Jurkat, Clone E6-1 (cell line): Measurements from ENCODE around the gene SYT17. TPM values are rescaled to one million over a fixed set of nuclear protein-coding genes. Genes with fewer than 3 reads are reported as not detected.
A peak's percentile ranks its signal among the peaks of the same experiment; 100 is the strongest.

ENCODE experiments used
- DNase-seq: peaks from one replicate; pipeline ENCODE4 v3.0.0-alpha.2; 2011; ENCODE audit warnings: low read depth, low spot score
- H3K4me3 ChIP-seq: 2 replicates; pipeline ENCODE4 v1.5.1; 2011; ENCODE audit warnings: mild to moderate bottlenecking, low read length, control low read depth, moderate library complexity
- polyA plus RNA-seq: library from polyadenylated mRNA; unstranded; fragments of >200 nt; gene quantifications from one replicate; pipeline ENCODE4 v1.2.1, GENCODE V29; 2012; ENCODE audit warnings: missing spikeins; ENCODE audit not compliant: insufficient read length, insufficient read depth

The SYT17 gene, protein sequence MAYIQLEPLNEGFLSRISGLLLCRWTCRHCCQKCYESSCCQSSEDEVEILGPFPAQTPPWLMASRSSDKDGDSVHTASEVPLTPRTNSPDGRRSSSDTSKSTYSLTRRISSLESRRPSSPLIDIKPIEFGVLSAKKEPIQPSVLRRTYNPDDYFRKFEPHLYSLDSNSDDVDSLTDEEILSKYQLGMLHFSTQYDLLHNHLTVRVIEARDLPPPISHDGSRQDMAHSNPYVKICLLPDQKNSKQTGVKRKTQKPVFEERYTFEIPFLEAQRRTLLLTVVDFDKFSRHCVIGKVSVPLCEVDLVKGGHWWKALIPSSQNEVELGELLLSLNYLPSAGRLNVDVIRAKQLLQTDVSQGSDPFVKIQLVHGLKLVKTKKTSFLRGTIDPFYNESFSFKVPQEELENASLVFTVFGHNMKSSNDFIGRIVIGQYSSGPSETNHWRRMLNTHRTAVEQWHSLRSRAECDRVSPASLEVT
- not detected for polyA plus RNA-seq

DNA sequence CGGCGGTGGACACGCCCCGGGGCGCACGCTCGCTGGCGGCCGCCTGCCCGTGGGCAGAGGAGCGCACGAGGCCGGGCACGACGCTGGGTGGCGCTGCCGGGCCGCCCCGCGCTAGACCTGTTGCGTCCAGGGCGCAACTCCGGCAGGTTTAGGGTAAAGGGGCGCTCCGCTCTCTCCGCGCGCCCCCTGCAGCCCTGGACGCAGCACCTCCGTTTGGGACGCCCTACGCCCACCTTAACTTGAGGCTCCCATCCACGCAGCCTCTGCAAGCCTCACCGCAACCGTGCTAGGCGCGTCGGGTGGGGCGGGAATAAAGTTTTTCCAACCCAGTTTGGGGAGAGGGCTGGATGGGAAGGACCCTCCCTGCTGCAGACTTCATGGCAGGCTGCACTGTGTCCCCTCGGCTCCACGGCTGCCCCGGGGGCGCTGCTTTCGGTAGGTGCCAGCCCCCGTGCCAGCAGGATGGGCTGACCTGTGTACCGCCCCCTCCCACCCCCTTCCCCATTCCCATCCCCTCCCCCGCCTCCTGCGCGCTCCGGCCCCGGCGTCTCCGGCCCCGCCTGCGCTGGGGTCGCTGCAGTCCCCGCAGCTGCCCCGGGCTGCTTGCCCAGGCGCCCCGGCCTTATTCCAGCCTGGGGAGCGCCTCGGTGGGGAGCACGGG lies at the start of gene SYT17:
TSS of gene SYT17 (plus strand) at position 531 of the 661 bp plus-strand sequence. CDS start 407 bp downstream, outside the sequence.
- H3K4me3 ChIP-seq, result no peak within 1 kb of the TSS
- no peak for DNase-seq

DNA sequence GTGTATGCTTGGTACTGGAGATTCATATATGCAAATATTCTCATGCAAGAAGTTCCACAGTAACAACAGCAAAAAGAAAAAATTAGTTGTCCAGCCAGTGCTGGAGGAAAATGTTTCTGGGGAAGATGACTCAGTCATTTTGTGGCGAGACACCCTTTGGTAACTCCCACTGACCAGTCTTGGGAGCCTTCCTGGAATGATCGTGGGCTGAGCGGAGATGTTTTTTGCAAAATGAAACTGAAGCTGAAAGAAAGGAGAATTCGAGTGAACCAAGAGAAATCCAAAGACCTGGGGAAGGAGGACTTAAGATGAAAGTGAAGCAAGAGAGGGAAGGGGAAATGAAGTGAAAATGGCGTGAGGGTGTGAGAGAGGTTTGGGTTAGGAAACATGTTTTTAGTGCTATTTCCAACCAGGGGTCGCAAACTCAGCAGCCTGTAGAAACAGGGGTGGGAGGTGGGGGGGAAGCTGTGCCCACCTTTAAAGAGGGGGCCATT lies 49.1 kb upstream of the SYT17 start:
- no peak for DNase-seq
- no peak overlapping the region for H3K4me3 ChIP-seq

DNA sequence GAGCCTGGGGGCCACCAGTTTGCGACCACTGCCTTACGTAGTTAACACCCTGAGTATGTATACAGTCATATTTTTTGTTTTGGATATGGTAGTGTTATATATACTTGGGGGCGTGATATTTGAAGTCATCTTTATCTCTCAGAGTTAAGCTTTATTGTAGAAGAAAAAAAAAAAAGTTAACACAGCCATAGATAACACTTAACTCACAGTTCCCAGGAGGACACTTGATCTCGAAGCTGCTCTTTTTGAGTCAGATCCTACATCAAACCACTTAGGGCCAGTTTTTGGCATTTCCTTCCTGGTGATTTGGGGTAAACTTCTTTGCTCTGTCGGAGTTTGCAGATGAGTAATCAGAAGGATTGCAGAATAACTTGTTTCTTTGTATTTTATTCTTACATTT lies 48.5 kb upstream of the SYT17 start:
- DNase-seq, result no peak
- no peak overlapping the region for H3K4me3 ChIP-seq

DNA sequence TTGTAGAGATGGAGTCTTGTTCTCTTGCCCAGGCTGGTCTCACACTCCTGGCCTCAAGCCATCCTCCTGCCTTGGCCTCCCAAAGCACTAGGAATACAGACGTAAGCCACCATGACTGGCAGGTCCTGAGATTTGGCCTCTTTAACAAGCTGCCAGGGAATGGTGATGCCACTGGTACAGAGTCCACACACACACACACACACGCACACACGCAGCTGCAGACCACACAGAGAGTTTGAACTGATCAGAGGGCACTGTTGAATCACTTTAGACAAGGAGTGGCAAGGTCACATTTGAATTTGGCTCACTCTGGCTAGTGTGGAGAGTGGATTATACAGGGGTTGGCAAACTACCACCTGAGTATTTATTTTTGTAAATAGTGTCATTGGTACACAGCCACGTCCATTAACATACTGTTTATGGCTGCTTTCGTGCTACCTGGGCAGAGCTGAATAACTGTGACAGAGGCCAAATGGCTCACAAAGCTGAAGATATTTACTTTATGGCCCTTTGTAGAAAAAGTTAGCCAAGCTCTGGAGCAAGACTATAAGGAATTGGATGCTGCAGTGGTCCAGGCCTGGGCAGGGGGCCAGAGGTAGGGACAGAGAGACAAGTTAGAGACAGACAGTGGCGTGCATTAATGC lies 44.4 kb upstream of the SYT17 start:
- H3K4me3 ChIP-seq, result no peak overlapping the region
- DNase-seq, result no peak

DNA sequence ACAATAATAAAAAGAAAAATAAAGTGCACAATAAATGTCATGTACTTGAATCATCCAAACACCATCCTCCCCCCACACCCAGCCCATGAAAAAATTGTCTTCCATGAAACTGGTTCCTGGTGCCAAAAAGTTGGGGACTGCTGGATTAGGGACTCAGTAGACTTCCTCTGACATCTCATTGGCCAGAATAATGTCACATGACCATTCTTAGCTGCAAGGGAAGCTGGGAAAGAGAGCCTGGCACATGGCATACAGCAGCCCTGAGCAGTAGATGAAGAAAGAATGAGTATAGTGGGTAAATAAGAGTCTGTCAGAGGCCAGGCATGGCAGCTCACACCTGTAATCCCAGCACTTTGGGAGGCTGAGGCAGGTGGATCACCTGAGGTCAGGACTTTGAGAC lies 41.7 kb upstream of the SYT17 start:
- no peak for DNase-seq

DNA sequence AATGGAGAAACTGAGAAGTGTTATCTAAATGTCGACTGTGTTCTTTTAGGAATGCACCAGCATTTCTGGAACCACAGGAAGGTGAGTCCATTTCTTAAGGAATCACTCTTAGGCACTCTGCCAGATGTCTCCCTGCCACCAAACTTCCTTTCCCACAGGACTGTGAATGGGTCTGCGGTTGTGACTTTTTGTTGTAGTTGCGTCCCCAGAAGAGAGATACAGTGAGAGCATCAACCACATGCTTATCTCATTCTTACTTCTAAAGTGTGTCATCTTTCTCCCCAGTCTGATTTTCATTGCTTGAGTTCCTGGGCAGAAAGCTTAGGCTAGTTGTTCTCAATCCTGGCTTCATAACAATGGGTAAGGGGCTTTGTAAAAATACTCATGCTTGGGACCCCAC lies 40.8 kb upstream of the SYT17 start:
- H3K4me3 ChIP-seq, result no peak overlapping the region
- peak; percentile 73 for DNase-seq

More for the DNA sequence above, 41.7 kb upstream of the SYT17 start:
- H3K4me3 ChIP-seq, result no peak overlapping the region

DNA sequence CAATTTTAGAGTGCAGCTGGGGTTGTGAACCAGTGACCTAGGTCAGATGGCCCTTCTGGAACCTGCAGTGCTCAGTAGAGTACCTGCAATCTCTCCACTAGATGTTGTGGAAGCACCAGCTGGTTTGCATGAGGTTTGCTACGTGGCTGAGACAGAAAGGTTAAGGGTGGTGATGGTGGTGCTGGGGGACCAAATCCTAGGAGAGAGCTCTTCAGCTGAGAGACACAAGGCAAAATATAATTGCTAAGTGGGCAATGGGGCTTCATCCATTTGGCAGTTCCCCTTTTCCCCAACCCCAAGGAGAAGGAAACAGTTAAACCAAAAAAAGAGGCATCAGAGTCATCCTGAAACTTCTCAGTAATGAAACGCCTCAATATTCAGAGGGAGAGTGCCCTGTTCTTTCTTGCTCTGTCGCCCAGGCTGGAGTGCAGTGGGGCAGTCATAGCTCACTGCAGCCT lies 40.3 kb upstream of the SYT17 start:
- no peak for DNase-seq
- H3K4me3 ChIP-seq, result no peak overlapping the region

DNA sequence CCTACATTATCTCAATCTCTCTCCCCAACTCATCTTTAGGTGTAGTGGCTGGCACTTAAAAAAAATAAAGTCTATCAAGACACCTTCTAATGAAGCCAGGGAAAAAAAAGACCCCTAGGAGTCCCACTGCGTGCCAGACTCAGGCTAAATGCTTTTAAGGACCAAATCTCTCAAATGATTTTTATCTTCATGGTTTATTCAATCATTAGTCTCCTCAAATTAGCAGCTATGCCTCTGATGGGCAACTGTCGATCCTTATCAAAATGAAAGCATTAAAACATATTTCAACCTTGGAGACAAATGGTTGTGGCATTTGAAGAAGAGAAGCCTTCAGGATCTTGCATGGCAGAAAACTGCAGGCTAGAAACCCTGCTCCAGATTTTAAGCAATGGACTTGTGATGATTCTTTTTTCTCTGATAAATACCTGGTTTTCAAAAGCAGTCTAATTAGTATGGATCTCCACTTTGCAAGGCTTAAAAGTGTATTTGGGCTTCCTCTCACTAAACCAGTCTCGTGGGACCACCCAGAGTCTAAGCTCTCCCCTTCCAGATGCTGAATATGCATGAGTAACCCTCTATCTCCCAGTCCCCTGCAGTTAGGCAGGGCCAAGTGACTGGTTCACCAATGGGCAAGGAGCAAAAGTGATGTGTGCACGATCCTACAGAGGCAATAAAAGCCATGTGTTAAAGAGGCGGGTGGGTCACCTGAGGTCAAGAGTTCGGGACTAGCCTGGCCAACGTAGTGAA lies 39.4 kb upstream of the SYT17 start:
- DNase-seq, result no peak

DNA sequence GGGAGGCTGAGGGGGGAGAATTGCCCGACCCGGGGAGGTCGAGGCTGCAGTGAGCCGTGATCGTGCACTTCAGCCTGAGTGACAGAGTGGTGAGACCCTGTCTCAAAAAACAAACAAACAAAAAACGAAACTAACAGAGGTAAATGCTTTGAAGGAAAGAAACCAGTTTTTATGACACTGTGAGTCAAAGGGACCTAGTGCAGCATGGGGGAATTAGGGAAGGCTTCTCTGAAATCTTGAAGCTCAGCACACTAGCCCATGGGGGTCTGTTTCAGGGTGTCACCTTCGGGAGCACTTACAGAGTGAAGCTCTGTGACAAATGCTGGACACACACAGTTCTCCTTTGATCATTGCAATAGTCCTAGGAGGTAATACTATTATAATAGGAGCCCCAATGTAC lies 37.7 kb upstream of the SYT17 start:
- no peak for DNase-seq

More for the DNA sequence above, 39.4 kb upstream of the SYT17 start:
- H3K4me3 ChIP-seq, result no peak overlapping the region

DNA sequence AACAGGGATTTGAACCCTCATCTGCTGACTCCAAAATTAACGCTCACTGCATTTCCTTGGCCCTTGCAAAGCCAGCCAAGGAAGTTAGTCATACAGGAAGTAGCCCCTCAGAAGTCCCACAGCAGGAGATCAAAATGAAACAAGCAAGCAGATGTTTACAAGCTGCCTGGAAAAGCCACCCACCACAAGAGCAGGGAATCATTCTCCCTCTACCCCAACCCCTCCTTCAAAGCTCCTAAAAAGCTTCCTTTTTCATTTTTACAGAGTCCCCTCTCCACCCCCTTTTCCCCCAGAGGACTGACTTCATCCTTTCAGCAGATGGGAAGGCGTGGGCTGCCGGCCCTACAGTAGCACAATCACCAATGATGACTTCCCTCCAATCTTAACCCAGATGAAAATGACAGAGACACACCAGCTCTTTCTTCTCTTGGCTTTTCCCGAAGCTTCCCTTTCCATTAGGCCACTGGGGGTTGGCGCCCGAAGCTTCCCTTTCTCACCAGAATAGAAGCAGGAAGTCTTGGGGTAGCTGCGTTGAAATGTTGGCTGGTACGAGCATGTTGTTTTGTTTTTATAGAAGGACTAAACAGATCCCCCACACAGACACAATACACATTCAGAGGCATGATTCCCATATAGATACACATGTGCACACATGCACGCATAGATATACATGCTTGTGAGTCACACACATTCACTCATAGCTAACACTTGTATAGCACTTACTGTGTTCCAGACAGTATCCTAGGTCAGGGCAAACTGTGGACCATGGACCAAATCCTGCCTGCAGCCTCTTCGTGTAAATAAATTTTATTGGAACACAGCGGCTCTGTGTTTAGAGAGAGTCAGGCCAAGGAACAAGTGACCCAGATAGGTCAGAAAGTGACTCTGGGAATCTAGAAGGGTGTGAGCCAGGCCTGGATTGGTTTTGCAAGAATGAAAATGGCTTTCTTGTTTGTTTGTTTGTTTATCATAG lies 36.9 kb upstream of the SYT17 start:
- H3K4me3 ChIP-seq, result no peak overlapping the region
- DNase-seq, result peak; percentile 52

More for the DNA sequence above, 37.7 kb upstream of the SYT17 start:
- no peak overlapping the region for H3K4me3 ChIP-seq

DNA sequence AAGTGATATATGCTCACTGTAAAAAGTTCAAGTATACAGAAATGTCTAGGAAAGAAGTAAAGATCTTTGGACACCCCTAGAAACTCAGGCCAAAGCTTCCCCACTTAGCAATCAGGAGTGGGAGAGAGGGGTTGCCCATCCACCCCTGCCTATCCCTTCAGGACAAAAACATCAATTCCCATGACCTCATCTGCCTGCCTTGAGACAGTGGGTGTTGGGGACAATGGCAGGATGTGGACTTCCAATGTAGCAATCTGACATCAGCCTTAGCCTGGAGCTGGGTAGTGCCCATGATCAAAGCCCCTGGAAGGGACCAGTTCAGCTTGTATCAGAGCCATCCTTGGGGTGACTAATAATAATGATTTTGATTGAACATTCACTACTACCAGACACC lies 36.2 kb upstream of the SYT17 start:
- no peak overlapping the region for H3K4me3 ChIP-seq
- no peak for DNase-seq

DNA sequence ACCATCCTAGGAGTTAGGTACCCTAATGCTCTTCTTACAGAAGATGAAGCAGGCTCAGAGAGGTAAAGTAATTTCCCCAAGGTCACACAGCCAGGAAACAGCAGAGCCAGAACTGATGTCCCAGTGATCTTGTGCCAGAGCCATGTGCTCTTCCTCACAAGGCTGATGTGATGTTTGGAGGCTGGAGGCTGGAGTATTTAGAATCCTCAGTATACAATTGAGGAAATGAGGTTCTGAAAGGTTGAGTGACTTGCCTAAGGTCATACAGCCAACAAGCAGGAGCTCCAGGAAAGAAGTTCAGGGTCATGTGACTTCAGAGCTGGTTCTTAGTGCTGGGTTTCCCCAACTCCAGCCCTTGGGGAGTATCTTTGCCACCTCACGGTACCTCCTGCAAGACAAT lies 35.8 kb upstream of the SYT17 start:
- H3K4me3 ChIP-seq, result no peak overlapping the region
- no peak for DNase-seq

DNA sequence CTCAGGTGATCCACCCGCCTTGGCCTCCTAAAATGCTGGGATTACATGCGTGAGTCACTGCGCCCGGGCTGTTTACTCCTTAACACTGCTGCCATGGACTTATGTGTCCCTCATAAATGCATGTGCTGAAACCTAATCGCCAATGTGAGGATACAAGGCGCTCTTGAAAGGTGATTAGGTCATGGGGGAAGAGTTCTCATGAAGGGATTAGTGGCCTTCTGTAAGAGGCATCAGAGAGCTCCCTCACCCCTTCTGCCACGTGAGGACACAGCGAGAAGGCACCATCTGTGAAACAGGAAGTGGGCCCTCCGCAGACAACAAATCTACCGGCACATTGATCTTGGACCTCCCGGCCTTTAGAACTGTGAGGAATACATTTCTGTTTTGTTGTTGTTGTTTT lies 35.1 kb upstream of the SYT17 start:
- no peak overlapping the region for H3K4me3 ChIP-seq
- DNase-seq, result no peak

DNA sequence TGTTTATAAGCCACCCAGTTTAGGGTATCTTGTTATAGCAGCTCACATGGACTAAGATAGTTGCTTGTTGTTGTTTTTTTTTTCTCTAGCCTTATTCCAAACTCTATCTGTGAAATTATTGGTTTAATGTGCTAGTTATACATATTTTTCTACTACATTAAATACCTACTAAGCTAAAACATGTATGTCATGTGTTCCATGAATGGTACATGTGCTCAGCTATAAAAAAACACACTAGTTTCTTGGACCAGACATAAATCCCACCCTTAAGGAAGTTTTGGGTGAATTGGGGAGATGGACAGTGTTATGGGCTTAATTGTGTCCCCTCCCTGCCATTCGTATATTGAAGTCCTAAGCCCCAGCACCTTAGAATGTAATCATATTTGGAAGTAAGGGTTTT lies 34.4 kb upstream of the SYT17 start:
- H3K4me3 ChIP-seq, result no peak overlapping the region
- DNase-seq, result no peak

DNA sequence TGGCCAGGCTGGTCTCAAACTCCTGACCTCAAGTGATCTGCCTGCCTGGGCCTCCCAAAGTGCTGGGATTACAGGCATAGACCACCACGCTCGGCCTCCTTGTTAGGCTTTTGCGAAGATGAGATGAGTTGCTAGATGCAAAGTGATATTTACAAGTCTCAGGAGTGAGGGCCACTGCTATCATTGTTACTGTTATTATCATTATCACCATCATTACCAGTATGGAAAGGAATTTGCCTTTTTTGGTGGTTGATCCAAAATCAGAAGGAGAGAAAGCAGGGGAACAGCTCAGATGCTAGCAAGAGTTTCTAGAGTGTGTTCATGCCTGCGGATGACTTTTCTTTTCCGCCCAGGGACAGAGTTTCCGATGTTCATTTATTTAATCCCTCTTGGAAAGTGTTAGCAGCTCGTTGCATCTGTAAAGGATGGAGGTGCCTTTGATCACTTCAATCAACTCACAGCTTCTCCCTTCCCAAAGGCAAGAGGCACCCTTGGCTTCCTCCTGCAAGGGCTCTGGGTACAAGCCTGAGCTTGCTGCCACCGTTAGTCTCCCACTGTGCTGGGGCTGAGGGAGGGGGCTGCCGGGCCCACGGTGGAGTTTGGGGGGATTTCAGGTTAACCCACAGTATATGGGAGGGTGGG lies 32.7 kb upstream of the SYT17 start:
- no peak for DNase-seq
- H3K4me3 ChIP-seq, result no peak overlapping the region

DNA sequence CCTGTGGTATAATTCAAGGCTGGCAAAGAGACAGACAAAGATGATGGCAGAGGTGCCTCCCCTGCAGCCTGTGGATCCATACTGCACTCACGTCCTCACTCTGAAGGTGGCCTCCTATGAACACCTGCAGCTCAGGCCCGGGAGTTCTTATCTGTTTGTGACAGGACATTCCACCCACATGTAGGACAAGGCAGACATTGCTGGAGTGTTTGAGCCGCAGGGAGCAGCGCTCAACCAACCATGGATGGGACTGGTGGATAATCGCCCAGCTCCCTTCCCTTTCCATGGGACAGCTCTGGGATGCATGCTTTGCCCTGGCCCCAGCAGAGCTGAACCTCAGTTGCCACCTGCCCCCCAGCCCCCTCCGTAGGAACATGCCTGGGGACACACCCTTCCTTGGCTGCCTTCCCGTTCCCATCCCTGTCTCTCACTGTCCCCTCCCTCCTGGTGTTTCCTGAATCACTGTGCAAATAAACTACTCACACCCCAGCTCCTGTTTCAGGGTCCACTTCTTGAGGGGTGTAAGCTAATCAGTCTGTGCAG lies 32.1 kb upstream of the SYT17 start:
- no peak overlapping the region for H3K4me3 ChIP-seq
- DNase-seq, result no peak

DNA sequence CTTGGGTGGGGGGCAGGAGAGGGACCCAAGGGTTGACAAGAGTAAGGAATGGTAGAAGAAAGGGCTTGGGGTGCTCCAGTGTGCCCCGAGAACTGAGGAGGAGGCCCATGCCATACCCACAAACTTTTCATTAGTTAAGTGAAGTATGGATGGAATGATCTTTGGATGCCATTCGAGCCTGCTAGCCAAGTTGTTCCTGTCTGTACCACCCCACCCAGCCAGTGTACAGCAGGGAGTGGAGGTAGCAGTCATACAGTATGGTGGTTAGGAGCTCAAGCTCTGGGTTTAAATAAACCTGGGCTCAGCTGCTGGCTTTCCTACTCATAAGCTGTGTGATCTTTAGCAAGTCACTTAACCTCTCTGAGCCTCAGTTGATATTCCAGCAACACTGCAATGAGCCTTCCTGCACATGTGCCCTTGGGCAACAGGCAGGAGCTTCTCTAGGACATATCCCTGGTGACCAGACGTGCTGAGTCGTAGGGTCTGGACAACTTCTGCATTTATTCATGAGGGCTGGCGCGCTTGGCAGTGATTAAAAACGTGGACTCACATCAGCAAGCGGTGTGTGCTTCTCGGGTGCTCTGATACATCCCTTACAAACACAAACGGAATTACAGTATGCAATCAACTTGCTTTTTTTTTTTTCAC lies 31.4 kb upstream of the SYT17 start:
- no peak overlapping the region for H3K4me3 ChIP-seq
- DNase-seq, result no peak
